HepG2 (cell line): Measurements from ENCODE around the gene TSPAN8. TPM values are rescaled to one million over a fixed set of nuclear protein-coding genes. Genes with fewer than 3 reads are reported as not detected.

Experiments
- AGO1 ChIP-seq: fragments of 200-400 bp; formaldehyde crosslinking; IDR thresholded peaks from 2 replicates; pipeline ENCODE4 v1.6.1; 2017; ENCODE audit warnings: mild to moderate bottlenecking, low read depth, low read length, moderate library complexity; ENCODE audit not compliant: poor library complexity, severe bottlenecking
- ATAD3A ChIP-seq: sonication (generic); formaldehyde crosslinking; IDR thresholded peaks from 2 replicates; pipeline ENCODE4 v1.4.0; 2020; ENCODE audit warnings: missing genetic modification reagents
- GABPA ChIP-seq, 2 experiments: IDR thresholded peaks; 2 replicates each; pipeline ENCODE4 v1.6.1; 2011 to 2016; ENCODE audit warnings: low read depth in 2 of 2, low read length in 1 of 2, missing biosample characterization in 1 of 2, missing genetic modification characterization in 1 of 2
- HNF4A ChIP-seq: sonication (generic); formaldehyde crosslinking; IDR thresholded peaks from 2 replicates; pipeline ENCODE4 v1.4.0; 2020; ENCODE audit warnings: missing genetic modification reagents
- HNRNPH1 ChIP-seq: fragments of 200-400 bp; formaldehyde crosslinking; optimal IDR thresholded peaks from 2 replicates; pipeline ENCODE3; 2017; ENCODE audit warnings: mild to moderate bottlenecking, low read depth, low read length
- MYC ChIP-seq: sonication (generic); formaldehyde crosslinking; IDR thresholded peaks from 2 replicates; pipeline ENCODE4 v1.9.0; 2021; ENCODE audit warnings: missing genetic modification reagents, borderline replicate concordance
- NCOA5 ChIP-seq: sonication (generic); formaldehyde crosslinking; IDR thresholded peaks from 2 replicates; pipeline ENCODE4 v1.4.0; 2020; ENCODE audit warnings: missing genetic modification reagents
- RFXANK ChIP-seq: IDR thresholded peaks from 2 replicates; pipeline ENCODE4 v1.6.1; 2016
- SAP130 ChIP-seq: IDR thresholded peaks from 2 replicates; pipeline ENCODE4 v1.6.1; 2016; ENCODE audit warnings: low read depth
- SSRP1 ChIP-seq: IDR thresholded peaks from 2 replicates; pipeline ENCODE4 v1.6.1; 2016; ENCODE audit warnings: control low read depth
- ZFP36 ChIP-seq: fragments of 150-350 bp; IDR thresholded peaks from 2 replicates; pipeline ENCODE4 v1.6.1; 2018; ENCODE audit warnings: borderline replicate concordance, low read length, low read depth; ENCODE audit not compliant: partially characterized antibody
- ZHX1 ChIP-seq: sonication (generic); formaldehyde crosslinking; IDR thresholded peaks from 2 replicates; pipeline ENCODE4 v1.8.1; 2022; ENCODE audit warnings: low read depth, mild to moderate bottlenecking, missing genetic modification reagents
- ZNF326 ChIP-seq: sonication (generic); formaldehyde crosslinking; IDR thresholded peaks from 2 replicates; pipeline ENCODE4 v1.4.0; 2020; ENCODE audit warnings: missing genetic modification reagents, borderline replicate concordance
- ZNF546 ChIP-seq: sonication (generic); formaldehyde crosslinking; conservative IDR thresholded peaks from 2 replicates; pipeline ENCODE4 v1.8.1; 2023; ENCODE audit warnings: mild to moderate bottlenecking, missing genetic modification reagents
- ZNF768 ChIP-seq: sonication (generic); formaldehyde crosslinking; IDR thresholded peaks from 2 replicates; pipeline ENCODE4 v1.4.0; 2020; ENCODE audit warnings: missing genetic modification reagents
- polyA plus RNA-seq, 8 experiments: library from polyadenylated mRNA; depleted of rRNA in 3 of 8; stranded (reverse) in 7 of 8; unstranded in 1 of 8; fragments of >200 nt; fragmentation: Illumina TruSeq in 4 of 8; extraction: Trizol in 4 of 8; gene quantifications; 2 replicates each; pipeline versions ENCODE4 v1.2.1 to v1.2.3, GENCODE V29; 2011 to 2016; ENCODE audit warnings: low read depth in 4 of 8, missing spikeins in 1 of 8, mixed read lengths in 1 of 8; ENCODE audit not compliant: insufficient read depth in 1 of 8
- total RNA-seq, 5 experiments: library from RNA; depleted of rRNA; stranded (reverse); fragments of >200 nt; fragmentation: Illumina TruSeq; extraction: Trizol; gene quantifications; 2 replicates each; pipeline ENCODE4 v1.2.3, GENCODE V29; 2016; ENCODE audit warnings: low read depth in 1 of 5
- TF ChIP-seq, protein P1 (sequence below): sonication (generic); formaldehyde crosslinking; IDR thresholded peaks from 2 replicates; pipeline ENCODE4 v1.8.0; 2022; ENCODE audit warnings: missing genetic modification reagents, mild to moderate bottlenecking, borderline replicate concordance
- TF ChIP-seq, protein P2 (sequence below), 2 experiments: IDR thresholded peaks; 2 replicates each; pipeline ENCODE4 v1.6.1; 2011 to 2012; ENCODE audit warnings: low read length in 2 of 2, borderline replicate concordance in 1 of 2, low read depth in 1 of 2, mild to moderate bottlenecking in 1 of 2, moderate library complexity in 1 of 2
- TF ChIP-seq, protein P3 (sequence below): IDR thresholded peaks from 2 replicates; pipeline ENCODE4 v1.6.1; 2012; ENCODE audit warnings: low read length, improper control_type of control experiment
- TF ChIP-seq, protein P4 (sequence below): sonication (generic); formaldehyde crosslinking; IDR thresholded peaks from 2 replicates; pipeline ENCODE4 v1.8.1; 2023; ENCODE audit warnings: mild to moderate bottlenecking, moderate library complexity, missing genetic modification reagents

Gene TSPAN8
- total and polyA plus RNA-seq, 2 of the 13 experiments (the other 11 are each of a cell fraction or from before 2014, with no cell fraction given): 3.4 to 3.9 TPM

DNA sequence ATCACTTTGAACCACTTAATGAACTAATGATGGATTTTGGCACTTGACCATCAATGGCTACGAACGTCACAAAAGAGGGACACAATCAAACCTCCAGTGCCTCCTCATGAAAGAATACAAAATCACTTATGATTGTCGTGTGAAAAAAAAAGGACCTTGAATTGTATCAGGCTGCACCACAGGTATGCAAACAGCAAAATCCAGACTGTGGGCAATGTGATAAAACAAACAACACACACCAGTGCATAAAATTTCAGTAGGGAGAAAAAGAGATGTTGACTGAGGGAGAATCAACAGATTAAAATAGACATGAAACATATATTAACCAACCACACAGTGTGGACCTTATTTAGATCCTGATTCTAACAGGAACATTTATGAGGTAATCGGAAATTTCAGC, 2.6 kb downstream of the TSPAN8 start (continued):
- TF ChIP-seq, protein P1, sequence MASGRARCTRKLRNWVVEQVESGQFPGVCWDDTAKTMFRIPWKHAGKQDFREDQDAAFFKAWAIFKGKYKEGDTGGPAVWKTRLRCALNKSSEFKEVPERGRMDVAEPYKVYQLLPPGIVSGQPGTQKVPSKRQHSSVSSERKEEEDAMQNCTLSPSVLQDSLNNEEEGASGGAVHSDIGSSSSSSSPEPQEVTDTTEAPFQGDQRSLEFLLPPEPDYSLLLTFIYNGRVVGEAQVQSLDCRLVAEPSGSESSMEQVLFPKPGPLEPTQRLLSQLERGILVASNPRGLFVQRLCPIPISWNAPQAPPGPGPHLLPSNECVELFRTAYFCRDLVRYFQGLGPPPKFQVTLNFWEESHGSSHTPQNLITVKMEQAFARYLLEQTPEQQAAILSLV (CRISPR knock-in tag): no peak
- TF ChIP-seq ZHX1 (no peak), ZNF326 (CRISPR knock-in tag) (no peak), SSRP1 (CRISPR knock-in tag) (no peak), AGO1 (no peak), ZFP36 (no peak), NCOA5 (no peak), ATAD3A (CRISPR knock-in tag) (no peak), HNF4A (CRISPR knock-in tag) (peak; percentile 20; the same call in 1 of the 2 replicates), GABPA (IDR thresholded peaks at IDR 0.05; ENCODE audit: low read depth, low read length) (no peak), GABPA (CRISPR knock-in tag; IDR thresholded peaks at IDR 0.05; ENCODE audit: low read depth) (no peak), SAP130 (CRISPR knock-in tag) (no peak), MYC (CRISPR knock-in tag) (no peak), HNRNPH1 (no peak), ZNF768 (CRISPR knock-in tag) (no peak), RFXANK (CRISPR knock-in tag) (no peak), ZNF546 (CRISPR knock-in tag) (no peak)
- TF ChIP-seq, protein P2, sequence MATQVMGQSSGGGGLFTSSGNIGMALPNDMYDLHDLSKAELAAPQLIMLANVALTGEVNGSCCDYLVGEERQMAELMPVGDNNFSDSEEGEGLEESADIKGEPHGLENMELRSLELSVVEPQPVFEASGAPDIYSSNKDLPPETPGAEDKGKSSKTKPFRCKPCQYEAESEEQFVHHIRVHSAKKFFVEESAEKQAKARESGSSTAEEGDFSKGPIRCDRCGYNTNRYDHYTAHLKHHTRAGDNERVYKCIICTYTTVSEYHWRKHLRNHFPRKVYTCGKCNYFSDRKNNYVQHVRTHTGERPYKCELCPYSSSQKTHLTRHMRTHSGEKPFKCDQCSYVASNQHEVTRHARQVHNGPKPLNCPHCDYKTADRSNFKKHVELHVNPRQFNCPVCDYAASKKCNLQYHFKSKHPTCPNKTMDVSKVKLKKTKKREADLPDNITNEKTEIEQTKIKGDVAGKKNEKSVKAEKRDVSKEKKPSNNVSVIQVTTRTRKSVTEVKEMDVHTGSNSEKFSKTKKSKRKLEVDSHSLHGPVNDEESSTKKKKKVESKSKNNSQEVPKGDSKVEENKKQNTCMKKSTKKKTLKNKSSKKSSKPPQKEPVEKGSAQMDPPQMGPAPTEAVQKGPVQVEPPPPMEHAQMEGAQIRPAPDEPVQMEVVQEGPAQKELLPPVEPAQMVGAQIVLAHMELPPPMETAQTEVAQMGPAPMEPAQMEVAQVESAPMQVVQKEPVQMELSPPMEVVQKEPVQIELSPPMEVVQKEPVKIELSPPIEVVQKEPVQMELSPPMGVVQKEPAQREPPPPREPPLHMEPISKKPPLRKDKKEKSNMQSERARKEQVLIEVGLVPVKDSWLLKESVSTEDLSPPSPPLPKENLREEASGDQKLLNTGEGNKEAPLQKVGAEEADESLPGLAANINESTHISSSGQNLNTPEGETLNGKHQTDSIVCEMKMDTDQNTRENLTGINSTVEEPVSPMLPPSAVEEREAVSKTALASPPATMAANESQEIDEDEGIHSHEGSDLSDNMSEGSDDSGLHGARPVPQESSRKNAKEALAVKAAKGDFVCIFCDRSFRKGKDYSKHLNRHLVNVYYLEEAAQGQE (IDR thresholded peaks at IDR 0.05; ENCODE audit: borderline replicate concordance in 1 of 2, low read depth in 1 of 2, low read length in 2 of 2): no peak
- TF ChIP-seq, protein P3, sequence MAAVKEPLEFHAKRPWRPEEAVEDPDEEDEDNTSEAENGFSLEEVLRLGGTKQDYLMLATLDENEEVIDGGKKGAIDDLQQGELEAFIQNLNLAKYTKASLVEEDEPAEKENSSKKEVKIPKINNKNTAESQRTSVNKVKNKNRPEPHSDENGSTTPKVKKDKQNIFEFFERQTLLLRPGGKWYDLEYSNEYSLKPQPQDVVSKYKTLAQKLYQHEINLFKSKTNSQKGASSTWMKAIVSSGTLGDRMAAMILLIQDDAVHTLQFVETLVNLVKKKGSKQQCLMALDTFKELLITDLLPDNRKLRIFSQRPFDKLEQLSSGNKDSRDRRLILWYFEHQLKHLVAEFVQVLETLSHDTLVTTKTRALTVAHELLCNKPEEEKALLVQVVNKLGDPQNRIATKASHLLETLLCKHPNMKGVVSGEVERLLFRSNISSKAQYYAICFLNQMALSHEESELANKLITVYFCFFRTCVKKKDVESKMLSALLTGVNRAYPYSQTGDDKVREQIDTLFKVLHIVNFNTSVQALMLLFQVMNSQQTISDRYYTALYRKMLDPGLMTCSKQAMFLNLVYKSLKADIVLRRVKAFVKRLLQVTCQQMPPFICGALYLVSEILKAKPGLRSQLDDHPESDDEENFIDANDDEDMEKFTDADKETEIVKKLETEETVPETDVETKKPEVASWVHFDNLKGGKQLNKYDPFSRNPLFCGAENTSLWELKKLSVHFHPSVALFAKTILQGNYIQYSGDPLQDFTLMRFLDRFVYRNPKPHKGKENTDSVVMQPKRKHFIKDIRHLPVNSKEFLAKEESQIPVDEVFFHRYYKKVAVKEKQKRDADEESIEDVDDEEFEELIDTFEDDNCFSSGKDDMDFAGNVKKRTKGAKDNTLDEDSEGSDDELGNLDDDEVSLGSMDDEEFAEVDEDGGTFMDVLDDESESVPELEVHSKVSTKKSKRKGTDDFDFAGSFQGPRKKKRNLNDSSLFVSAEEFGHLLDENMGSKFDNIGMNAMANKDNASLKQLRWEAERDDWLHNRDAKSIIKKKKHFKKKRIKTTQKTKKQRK: no peak
- TF ChIP-seq, protein P4, sequence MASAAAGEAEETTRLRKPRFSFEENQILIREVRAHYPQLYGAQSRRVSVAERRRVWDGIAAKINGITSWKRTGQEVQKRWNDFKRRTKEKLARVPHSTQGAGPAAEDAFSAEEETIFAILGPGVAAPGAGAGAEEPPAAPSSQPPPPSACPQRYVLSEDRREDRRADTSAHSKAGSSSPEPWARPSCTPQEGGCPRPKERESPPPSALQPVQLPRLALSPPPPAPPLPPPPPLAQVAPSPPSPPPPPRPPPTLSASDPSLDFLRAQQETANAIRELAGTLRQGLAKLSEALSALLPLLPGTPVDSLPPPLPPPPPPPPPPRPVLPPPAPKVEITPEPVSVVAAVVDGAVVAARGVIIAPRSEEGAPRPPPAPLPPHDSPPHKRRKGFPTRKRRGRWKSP (CRISPR knock-in tag): no peak
